ENCODE measurements around the gene RUVBL2.

Gene RUVBL2

DNA sequence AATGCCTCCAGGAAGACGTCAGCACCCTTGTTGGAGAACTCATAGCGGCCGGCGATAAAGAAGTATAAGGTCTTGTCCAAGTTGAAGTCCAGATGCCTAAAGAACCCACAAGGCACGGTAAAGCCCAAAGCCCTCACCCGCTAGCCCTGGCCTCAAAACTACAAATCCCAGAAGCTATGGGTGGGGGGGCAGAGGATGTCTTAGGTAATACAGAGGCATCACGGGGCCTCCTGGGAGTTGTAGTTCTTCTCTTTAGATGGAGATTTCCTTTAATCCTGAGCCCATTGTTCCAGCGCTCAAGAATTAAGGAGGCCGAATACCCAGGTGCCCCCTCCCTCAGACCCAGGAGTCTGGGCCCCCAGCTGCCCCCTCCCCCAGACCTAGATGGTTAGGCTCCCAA, 11.4 kb upstream of the RUVBL2 start:
- Mint-ChIP-seq H3K4me1 (peaks cover 5% of the 10 kb centered on the region), H3K9me3 (no peaks in the 10 kb centered on the region), H3K27ac (no peak overlapping the region), H3K4me3 (no peak overlapping the region), H3K27me3 (ENCODE audit: low read depth, poor library complexity) (peaks cover 3% of the 10 kb centered on the region), H3K36me3 (ENCODE audit: low read depth) (peaks cover 61% of the 10 kb centered on the region)
- DNase-seq: no peak
- TF ChIP-seq, protein P1, sequence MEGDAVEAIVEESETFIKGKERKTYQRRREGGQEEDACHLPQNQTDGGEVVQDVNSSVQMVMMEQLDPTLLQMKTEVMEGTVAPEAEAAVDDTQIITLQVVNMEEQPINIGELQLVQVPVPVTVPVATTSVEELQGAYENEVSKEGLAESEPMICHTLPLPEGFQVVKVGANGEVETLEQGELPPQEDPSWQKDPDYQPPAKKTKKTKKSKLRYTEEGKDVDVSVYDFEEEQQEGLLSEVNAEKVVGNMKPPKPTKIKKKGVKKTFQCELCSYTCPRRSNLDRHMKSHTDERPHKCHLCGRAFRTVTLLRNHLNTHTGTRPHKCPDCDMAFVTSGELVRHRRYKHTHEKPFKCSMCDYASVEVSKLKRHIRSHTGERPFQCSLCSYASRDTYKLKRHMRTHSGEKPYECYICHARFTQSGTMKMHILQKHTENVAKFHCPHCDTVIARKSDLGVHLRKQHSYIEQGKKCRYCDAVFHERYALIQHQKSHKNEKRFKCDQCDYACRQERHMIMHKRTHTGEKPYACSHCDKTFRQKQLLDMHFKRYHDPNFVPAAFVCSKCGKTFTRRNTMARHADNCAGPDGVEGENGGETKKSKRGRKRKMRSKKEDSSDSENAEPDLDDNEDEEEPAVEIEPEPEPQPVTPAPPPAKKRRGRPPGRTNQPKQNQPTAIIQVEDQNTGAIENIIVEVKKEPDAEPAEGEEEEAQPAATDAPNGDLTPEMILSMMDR (IDR thresholded peaks at IDR 0.05): no peak

DNA sequence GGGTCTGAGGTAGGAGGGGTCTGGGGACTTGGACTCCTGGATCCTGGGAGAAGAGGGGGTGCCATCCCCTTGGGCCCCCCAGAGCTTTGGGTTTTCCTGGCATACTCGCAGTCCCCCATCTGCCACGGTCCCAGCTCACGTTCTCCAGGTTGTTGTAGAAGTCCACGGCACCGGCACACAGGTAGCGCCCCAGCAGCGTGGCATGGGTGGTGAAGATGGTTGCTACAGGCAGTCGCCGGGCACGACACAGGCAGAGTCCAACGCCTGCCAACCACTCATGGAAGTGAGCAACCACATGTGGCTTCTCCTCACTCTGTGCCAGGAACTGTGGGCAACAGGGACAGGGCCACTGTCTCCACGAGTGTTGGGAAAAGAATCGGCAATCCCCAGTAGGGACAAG, 8.0 kb upstream of the RUVBL2 start:
- H3K27ac Mint-ChIP-seq: no peak overlapping the region
- H3K9me3 Mint-ChIP-seq: no peaks in the 10 kb centered on the region
- TF ChIP-seq, protein P1 (IDR thresholded peaks at IDR 0.05): no peak
- H3K4me3 Mint-ChIP-seq: no peak overlapping the region
- no peak for DNase-seq
- peaks cover 72% of the 10 kb centered on the region for H3K36me3 Mint-ChIP-seq (ENCODE audit: low read depth)
- H3K4me1 Mint-ChIP-seq: peaks cover 8% of the 10 kb centered on the region
- H3K27me3 Mint-ChIP-seq (ENCODE audit: low read depth, poor library complexity): peaks cover 3% of the 10 kb centered on the region

DNA sequence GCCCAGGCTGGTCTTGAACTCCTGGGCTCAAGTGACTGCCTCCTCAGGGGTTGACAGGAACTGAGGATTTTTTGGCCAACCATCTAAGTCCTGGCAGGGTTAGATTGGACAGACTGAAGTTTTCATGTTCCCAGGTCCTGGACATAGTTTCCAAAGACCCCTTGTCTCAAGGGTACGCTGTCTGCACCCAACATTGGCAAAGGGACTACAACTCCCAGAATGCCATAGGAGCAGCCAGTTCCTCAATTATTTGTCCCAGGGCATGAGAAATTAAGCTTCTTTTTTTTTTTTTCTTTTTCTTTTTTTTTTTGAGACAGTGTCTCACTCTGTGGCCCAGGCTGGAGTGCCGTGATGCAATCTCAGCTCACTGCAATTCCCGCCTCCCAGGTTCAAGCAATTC, 7.5 kb upstream of the RUVBL2 start:
- no peak overlapping the region for H3K4me3 Mint-ChIP-seq
- TF ChIP-seq, protein P1 (IDR thresholded peaks at IDR 0.05): no peak
- DNase-seq: no peak
- peaks cover 71% of the 10 kb centered on the region for H3K36me3 Mint-ChIP-seq (ENCODE audit: low read depth)
- H3K4me1 Mint-ChIP-seq: peaks cover 13% of the 10 kb centered on the region
- H3K9me3 Mint-ChIP-seq: no peaks in the 10 kb centered on the region
- H3K27me3 Mint-ChIP-seq (ENCODE audit: low read depth, poor library complexity): peaks cover 1% of the 10 kb centered on the region
- H3K27ac Mint-ChIP-seq: no peak overlapping the region

DNA sequence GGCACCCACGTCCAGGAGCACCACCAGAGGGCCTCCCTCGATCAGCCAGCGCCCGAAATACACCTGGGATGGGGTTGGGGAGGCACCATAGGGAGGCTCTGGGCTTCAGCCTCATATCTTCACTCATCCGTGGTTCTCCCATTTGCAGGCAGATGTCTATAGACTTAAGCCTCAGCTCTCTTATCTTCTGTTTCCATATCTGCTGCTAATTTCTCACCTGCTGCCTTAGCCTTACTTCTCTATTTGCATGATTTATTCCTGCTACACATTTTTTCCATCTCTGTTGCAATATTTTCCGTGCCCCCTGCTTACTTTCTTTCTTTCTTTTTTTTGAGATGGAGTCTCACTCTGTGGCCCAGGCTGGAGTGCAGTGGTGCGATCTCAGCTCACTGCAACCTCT, 6.4 kb upstream of the RUVBL2 start:
- DNase-seq: no peak
- Mint-ChIP-seq H3K36me3 (ENCODE audit: low read depth) (peaks cover 60% of the 10 kb centered on the region), H3K9me3 (no peaks in the 10 kb centered on the region), H3K27me3 (ENCODE audit: low read depth, poor library complexity) (no peaks in the 10 kb centered on the region), H3K4me1 (peaks cover 19% of the 10 kb centered on the region), H3K4me3 (no peak overlapping the region), H3K27ac (peak overlapping the region; percentile 56)
- TF ChIP-seq, protein P1 (IDR thresholded peaks at IDR 0.05): no peak

DNA sequence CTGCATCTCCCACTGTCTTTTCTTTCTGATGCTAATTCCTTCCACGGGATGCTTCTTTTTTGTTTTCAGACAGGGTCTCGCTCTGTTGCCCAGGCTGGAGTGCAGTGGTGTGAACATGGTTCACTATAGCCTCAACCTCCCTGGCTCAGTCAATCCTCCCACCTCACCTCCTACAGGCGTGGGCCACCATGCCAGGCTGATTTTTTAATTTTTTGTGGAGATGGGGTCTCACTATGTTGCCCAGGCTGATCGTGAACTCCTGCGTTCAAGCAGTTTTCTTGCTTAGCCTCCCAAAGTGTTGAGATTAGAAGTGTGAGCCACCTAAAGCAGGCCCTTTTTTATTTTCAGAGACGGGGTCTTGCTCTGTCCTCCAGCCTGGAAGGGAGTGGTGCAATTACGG, 5.4 kb upstream of the RUVBL2 start:
- TF ChIP-seq, protein P1 (IDR thresholded peaks at IDR 0.05): no peak
- Mint-ChIP-seq H3K4me3 (no peak overlapping the region), H3K36me3 (ENCODE audit: low read depth) (peaks cover 54% of the 10 kb centered on the region), H3K27me3 (ENCODE audit: low read depth, poor library complexity) (no peaks in the 10 kb centered on the region), H3K4me1 (peaks cover 22% of the 10 kb centered on the region), H3K27ac (no peak overlapping the region), H3K9me3 (no peaks in the 10 kb centered on the region)
- no peak for DNase-seq

DNA sequence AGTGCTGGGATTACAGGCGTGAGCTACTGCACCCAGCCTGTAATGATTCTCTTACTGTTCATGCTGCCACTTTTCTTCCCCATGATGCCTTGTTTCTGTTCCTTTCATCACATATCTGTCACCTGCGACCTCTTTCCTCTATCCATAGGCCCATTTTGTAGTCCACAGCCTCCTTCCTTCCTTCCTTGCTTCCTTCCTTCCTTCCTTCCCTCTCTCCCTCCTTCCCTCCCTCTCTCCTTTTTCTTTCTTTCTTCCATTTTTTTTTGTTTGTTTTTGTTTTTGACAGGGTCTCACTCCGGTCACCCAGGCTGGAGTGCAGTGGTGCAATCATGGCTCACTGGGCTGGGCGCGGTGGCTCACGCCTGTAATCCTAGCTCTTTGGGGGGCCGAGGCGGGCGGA, 4.8 kb upstream of the RUVBL2 start:
- no peaks in the 10 kb centered on the region for H3K9me3 Mint-ChIP-seq
- no peak overlapping the region for H3K4me3 Mint-ChIP-seq

More for the DNA sequence above, 4.8 kb upstream of the RUVBL2 start:
- Mint-ChIP-seq H3K27me3 (ENCODE audit: low read depth, poor library complexity) (no peaks in the 10 kb centered on the region), H3K36me3 (ENCODE audit: low read depth) (peaks cover 49% of the 10 kb centered on the region), H3K4me1 (peaks cover 26% of the 10 kb centered on the region), H3K27ac (peak overlapping the region; percentile 36)
- DNase-seq: no peak
- TF ChIP-seq, protein P1 (IDR thresholded peaks at IDR 0.05): no peak

Measured in nephron progenitor cell (in vitro differentiated cells).